ENCODE data around the gene ACO2. TPM values are rescaled to one million over a fixed set of nuclear protein-coding genes. Genes with fewer than 3 reads are reported as not detected.

The ACO2 gene
- total and polyA plus RNA-seq, 2 of the 13 experiments (the other 11 are each of a cell fraction or from before 2014, with no cell fraction given) = 19.2 to 45.6 TPM

- TF ChIP-seq PRDM10 (CRISPR knock-in tag; IDR thresholded peaks at IDR 0.05; ENCODE audit: low read depth) (0 out of 2 replicates have a peak, but pooled peaks have one; percentile 53), SNAPC2 (CRISPR knock-in tag; IDR thresholded peaks at IDR 0.05) (no peak), SMAD9 (CRISPR knock-in tag; IDR thresholded peaks at IDR 0.05) (no peak), SP1 (IDR thresholded peaks at IDR 0.05) (no peak), SP1 (CRISPR knock-in tag; IDR thresholded peaks at IDR 0.05) (peak; percentile 42; the same call in 1 of the 2 replicates), ZNF691 (CRISPR knock-in tag; IDR thresholded peaks at IDR 0.05; ENCODE audit: borderline replicate concordance, low read depth) (peak; percentile 36; the same call in 1 of the 2 replicates), SETDB1 (CRISPR knock-in tag; IDR thresholded peaks at IDR 0.05; ENCODE audit: borderline replicate concordance) (no peak), ZFX (CRISPR knock-in tag; IDR thresholded peaks at IDR 0.05; ENCODE audit: low read depth) (peak; percentile 60), KAT2B (IDR thresholded peaks at IDR 0.05; ENCODE audit: borderline replicate concordance, low read depth, low read length) (no peak), NFKB2 (CRISPR knock-in tag; IDR thresholded peaks at IDR 0.05; ENCODE audit: borderline replicate concordance) (no peak), IRF2 (CRISPR knock-in tag; IDR thresholded peaks at IDR 0.05) (peak; percentile 72; the same call in 1 of the 2 replicates), MAF1 (CRISPR knock-in tag; IDR thresholded peaks at IDR 0.05; ENCODE audit: borderline replicate concordance) (0 out of 2 replicates have a peak, but pooled peaks have one; percentile 32), ZNF605 (CRISPR knock-in tag; IDR thresholded peaks at IDR 0.05) (peak; percentile 69), CTCF (CRISPR knock-in tag; IDR thresholded peaks at IDR 0.05) (peak; percentile 95), CREB3 (CRISPR knock-in tag; IDR thresholded peaks at IDR 0.05) (no peak), TFE3 (CRISPR knock-in tag; IDR thresholded peaks at IDR 0.05) (0 out of 2 replicates have a peak, but pooled peaks have one; percentile 28), ZNF772 (CRISPR knock-in tag; IDR thresholded peaks at IDR 0.05) (peak; percentile 88), ZNF616 (CRISPR knock-in tag; IDR thresholded peaks at IDR 0.05; ENCODE audit: low read depth) (no peak), EED (CRISPR knock-in tag; IDR thresholded peaks at IDR 0.05) (0 out of 2 replicates have a peak, but pooled peaks have one; percentile 50), SMARCC2 (IDR thresholded peaks at IDR 0.05) (no peak), ONECUT2 (CRISPR knock-in tag; IDR thresholded peaks at IDR 0.05) (0 out of 2 replicates have a peak, but pooled peaks have one; percentile 28), HNRNPH1 (optimal IDR thresholded peaks at IDR 0.05; ENCODE audit: low read depth, low read length) (no peak), HNRNPL (IDR thresholded peaks at IDR 0.05; ENCODE audit: low read depth, low read length) (no peak)
Observed at GRCh38 chr22:41576877-41577276, 108.0 kb downstream of the ACO2 start (continued).

Data from HepG2 (cell line).